ENCODE data around the gene DNAJC15.

Gene DNAJC15

DNA sequence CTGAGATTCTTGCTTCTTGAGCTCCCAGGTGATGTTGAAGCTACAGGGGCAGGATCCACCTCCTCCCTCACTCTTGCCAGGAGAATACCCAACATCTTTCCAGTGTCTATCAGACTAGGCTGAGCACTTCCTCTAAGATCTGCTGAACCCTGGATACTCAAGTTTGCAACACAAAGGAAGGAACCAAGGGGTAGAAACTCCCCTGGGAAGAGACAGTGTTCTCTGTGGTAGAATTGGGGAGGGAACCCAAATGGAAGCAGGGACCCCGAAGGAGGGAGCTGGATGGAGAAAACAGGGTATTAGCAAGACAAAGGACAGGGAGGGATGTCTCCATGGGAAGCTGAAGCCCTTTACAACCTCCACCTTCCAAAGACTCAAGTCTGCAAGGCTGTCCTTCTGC lies 117.6 kb downstream of the DNAJC15 start:
- DNase-seq: no peak
- TF ChIP-seq GATA1 (IDR thresholded peaks at IDR 0.05; ENCODE audit: low read depth, low read length) (no peak), POLR2A (IDR thresholded peaks at IDR 0.05; ENCODE audit: low read length) (no peak)

DNA sequence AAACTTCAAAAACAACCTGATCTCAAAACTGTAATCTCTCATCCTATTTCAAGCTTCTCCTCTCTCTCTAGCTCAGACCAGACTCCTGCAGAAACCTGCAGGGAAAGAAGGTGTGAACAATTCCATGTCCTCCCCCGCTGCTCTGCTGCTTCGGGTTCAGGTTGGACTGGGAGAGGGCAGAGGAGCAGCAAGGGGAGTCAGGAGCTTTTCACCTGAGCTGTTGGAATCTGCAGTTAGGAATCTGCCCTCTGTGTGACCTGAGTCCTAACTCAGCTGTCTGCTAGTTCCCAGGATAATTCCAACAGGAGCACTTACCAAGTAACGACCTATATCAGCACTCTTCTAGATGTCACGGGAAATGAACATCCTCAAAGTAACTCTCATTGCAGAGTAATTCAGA lies 118.3 kb downstream of the DNAJC15 start:
- TF ChIP-seq POLR2A (IDR thresholded peaks at IDR 0.05; ENCODE audit: low read length): no peak
- TF ChIP-seq GATA1 (IDR thresholded peaks at IDR 0.05; ENCODE audit: low read depth, low read length): no peak
- DNase-seq: no peak

DNA sequence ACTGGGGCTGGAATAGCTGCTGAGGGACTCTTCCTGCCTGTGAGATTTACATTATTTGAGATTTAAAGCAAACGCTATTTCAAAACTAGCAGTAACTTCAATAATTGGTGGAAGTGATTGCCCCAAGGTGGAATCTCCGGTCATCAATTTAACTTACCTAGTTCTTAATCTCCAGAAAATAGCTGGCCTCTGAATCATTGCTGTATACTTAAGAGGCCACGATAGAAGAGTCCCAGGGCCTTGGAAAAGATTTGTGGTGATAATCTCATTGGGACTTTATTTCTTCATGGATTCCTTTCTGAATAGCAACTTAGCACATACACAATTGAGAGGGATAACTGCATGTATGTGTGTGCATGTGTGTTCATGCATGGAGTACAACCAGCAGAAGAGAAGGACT lies 120.2 kb downstream of the DNAJC15 start:
- DNase-seq: no peak
- TF ChIP-seq GATA1 (IDR thresholded peaks at IDR 0.05; ENCODE audit: low read depth, low read length): no peak
- TF ChIP-seq POLR2A (IDR thresholded peaks at IDR 0.05; ENCODE audit: low read length): no peak

DNA sequence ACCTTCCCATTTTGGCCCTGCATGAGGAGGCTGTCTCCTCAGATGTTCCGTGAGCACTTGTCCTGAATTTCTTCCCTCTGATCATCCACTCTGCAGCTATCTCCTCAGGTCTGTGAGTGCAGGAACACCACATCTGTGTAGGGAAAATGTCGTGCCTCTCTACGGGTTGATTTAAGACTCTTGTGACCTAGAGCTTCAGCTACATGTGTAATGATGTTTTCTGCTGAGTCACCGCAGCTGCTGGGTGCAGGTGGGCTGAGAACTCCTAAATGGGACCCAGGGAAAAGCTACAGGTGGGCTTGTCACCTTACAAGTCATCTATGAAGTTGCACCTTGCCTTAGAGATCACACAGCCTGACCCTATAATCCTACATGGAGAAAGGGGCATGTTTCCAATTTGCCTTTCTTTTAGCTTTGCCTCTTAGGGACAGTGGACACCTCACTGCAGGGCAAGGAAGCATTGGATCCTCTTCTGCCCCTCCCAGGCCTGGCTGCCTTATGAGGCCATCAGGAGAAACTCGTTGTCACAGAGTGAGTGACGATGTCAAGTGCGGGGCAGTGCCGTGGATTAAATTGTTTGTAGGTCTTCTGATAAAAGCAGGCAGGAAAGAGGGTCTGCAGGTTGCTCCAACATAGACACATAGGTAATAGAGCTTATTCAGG lies 122.3 kb downstream of the DNAJC15 start:
- no peak for DNase-seq
- TF ChIP-seq POLR2A (IDR thresholded peaks at IDR 0.05; ENCODE audit: low read length) (no peak), GATA1 (IDR thresholded peaks at IDR 0.05; ENCODE audit: low read depth, low read length) (no peak)

DNA sequence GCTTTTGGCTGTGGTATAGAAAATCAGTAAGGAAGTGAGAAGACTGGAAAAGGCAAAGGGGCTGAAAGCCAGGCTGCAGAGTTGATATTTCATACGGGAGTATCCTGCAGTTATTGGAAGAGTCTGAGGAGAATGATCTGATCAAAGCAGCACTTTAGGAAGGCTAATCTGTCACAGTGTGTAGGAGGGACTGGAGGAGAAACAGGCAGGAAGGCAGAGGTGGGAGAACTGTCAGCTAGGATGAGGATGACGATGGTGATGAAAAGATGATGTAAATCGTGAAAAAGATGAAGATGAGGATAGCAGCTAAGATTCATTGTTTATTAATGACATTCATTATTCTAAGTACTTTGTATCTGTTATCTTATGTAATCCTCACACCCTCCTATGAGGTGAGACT lies 123.0 kb downstream of the DNAJC15 start:
- TF ChIP-seq POLR2A (IDR thresholded peaks at IDR 0.05; ENCODE audit: low read length): no peak
- TF ChIP-seq GATA1 (IDR thresholded peaks at IDR 0.05; ENCODE audit: low read depth, low read length): no peak
- no peak for DNase-seq

DNA sequence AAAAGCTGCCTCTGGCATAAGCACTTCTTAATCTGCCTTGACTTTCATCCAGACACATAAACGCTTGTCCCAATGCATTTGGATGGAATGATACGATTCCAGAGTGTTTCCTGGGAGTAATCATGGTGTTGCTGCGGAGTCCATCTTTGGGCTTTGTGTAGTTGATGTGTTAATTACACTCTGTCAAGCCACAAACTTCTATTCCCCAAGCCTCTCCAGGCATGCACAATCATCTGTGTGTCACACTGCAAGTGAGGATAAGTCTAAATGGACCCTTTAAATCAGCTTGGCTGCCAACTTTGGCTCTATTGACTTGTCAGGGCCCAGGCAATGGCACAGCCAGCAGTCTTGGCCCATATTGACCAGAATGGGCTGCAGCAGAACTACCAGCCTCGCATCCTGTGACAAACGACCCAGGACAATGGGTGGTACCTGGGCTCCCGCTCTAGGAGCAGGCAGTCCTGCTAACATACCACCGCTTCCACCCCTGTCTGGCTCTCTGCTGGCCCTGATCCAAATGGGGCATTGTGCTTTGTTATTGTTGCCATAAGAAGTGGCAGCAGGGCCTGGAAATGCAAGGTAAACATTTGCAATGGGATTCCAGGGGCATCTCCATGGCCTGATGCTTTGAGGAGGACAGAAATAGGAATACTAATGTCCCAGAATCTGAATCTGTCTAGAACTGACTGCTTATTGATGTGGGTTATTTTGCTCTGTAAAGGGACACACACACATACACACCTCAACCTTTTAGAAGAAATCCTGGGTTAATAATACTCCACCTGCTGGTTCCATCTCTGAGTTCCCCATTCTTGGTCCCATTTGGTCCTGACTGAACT lies 127.2 kb downstream of the DNAJC15 start:
- TF ChIP-seq POLR2A (IDR thresholded peaks at IDR 0.05; ENCODE audit: low read length) (no peak), GATA1 (IDR thresholded peaks at IDR 0.05; ENCODE audit: low read depth, low read length) (no peak)
- no peak for DNase-seq

DNA sequence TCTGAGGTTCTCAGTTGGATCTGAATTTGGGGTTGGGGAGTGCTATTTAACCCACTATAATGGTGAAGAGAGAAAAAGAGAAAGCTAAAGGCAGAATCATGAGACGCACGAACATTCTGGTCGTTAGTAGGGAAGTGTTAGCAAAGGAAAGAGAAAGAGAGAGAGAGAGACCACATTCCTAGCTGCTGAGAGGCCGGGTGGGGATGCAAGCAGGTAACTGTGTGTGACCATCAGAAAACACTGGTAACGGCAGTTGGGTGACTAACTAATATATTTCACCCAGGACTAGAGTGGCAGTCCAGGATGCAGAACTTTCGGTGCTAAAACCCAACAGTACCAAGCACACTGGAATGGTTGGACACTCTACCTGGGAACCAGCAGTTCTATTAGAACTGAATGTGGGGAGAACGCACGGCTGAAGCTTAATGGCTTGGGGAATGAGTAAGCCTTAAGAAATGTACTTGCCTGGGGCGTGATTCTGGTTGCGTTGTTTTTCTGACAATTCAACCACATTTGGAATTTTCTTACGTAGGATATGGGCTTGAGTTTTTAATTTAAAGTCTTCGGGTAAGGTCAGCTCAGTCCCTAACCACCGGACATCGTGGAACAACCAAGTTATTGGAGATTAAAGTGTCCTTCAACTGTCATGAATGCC lies 130.2 kb downstream of the DNAJC15 start:
- TF ChIP-seq GATA1 (IDR thresholded peaks at IDR 0.05; ENCODE audit: low read depth, low read length) (no peak), POLR2A (IDR thresholded peaks at IDR 0.05; ENCODE audit: low read length) (no peak)
- no peak for DNase-seq

DNA sequence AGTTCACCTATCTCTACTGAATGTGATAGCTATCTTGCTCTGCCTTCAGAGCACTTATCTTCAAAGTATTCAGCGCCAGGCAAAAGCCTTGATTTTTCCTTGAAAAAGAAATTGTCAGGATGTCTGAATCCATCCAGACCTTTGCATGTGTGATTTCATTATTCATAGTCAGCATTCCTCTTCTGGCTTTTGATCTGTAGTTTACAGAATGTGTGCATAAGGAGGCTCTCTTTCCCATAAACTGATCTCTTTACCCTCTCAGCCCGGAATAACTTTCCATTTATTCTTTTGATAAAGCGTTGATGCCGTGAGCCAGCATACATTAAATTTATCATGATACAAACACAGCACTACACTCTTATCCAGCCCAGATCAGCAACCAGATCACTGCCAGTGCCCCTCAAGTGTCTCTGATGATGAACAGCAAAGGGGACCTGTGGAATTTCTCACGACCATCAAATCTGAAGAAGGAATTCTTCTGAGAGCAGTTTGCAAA lies 130.8 kb downstream of the DNAJC15 start:
- no peak for DNase-seq
- TF ChIP-seq GATA1 (IDR thresholded peaks at IDR 0.05; ENCODE audit: low read depth, low read length) (no peak), POLR2A (IDR thresholded peaks at IDR 0.05; ENCODE audit: low read length) (no peak)

DNA sequence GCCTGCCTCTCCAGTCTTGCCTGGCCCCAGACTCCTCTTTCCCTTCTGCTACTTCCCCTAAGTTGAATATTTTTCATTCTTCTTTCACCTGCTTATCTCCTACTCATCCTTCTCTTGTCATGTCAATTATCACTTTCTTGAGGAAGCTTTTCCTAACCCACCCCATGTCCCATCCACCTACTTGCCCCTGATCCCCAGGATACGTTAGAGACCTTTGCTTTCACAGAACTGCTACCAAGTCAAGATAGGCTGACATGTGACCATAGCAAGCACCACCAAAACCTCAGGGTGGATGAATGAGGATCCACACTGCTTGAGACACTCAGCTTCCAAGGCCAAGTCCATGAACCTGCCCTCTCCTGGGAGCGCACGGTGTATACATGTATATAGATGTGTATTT lies 131.5 kb downstream of the DNAJC15 start:
- TF ChIP-seq POLR2A (IDR thresholded peaks at IDR 0.05; ENCODE audit: low read length) (no peak), GATA1 (IDR thresholded peaks at IDR 0.05; ENCODE audit: low read depth, low read length) (no peak)

DNA sequence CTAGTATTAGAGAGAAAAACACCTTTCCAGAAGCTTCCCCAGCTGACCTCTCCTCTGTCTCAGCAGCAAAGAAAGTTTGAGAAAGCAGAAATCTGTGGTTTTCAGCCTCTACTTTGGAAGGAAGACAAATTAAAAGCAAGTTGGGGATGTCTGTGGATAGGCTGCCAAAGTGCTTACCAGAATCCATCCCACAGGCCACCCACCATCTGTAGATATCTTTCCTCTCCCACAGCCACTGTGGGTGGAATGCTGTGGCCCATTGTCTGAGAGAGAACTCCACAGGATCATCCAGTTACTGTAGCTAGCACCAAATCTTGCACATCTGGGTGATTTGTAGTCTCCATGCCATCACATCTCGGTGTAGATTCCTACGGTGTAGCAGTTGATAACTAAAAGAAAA lies 133.5 kb downstream of the DNAJC15 start:
- TF ChIP-seq POLR2A (IDR thresholded peaks at IDR 0.05; ENCODE audit: low read length) (no peak), GATA1 (IDR thresholded peaks at IDR 0.05; ENCODE audit: low read depth, low read length) (no peak)
- no peak for DNase-seq

More for the DNA sequence above, 131.5 kb downstream of the DNAJC15 start:
- no peak for DNase-seq

DNA sequence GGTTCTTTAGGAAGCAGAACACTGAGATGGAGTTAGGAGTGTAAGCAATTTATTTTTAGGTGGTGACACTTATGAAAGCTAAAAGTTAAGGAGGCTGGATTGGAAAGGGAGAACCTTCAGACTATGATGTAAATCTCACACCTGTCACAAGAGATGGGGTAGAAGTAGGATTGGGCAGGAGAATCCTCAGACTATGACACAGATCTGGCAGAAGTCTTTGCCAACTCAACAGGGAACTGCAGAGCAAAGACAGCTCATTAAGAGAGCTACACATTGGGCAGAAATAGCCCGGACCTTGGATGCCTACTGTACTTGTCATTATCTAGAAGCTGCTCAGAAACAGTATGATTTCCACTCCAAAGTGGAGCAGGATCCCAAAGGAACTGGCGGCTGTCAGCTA lies 134.4 kb downstream of the DNAJC15 start:
- TF ChIP-seq GATA1 (IDR thresholded peaks at IDR 0.05; ENCODE audit: low read depth, low read length) (no peak), POLR2A (IDR thresholded peaks at IDR 0.05; ENCODE audit: low read length) (no peak)
- DNase-seq: no peak

DNA sequence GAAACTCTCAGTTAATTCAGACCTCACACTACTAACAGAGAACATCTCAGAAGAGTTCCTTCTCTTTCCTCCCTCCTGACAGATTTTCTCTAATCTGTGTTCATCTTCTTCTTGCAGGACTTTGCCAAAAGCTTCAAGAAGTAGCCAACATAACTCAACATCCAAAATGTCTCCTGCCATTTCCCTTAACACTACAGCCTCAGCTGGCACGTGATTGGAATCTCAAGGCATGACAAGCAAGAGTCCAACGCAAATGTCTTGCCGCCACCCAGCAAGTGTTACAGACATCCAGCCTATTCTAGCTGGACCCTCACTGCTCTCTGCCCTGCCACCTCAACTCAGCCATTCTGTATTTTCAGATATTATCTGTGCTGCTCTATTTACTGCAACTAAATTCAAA lies 135.1 kb downstream of the DNAJC15 start:
- no peak for DNase-seq
- TF ChIP-seq GATA1 (IDR thresholded peaks at IDR 0.05; ENCODE audit: low read depth, low read length): no peak
- TF ChIP-seq POLR2A (IDR thresholded peaks at IDR 0.05; ENCODE audit: low read length): no peak

DNA sequence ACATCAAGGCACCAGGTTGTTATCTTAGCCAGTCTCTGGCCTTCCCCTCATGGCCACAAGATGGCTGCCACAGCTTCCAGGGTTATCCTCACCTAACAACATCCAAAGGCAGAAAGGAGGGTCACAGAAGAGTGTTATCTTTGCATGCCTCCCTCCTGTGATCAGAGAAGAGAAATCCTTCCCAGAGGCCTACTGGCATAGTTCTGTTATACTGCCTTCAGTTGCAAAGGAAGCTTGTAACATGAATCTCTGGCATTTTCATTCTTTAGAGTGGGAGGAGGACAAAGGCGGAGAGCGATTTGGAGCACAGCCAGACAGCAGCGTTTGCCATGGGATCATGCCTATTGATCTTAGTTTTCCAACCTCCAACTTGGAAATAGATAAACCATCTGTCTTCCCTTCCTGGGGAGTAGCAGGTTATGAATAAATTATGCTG lies 135.7 kb downstream of the DNAJC15 start:
- TF ChIP-seq POLR2A (IDR thresholded peaks at IDR 0.05; ENCODE audit: low read length) (no peak), GATA1 (IDR thresholded peaks at IDR 0.05; ENCODE audit: low read depth, low read length) (no peak)
- no peak for DNase-seq

All from erythroblast (primary cell).